Measurements from ENCODE around the gene QTRT2.

GRCh38 chr3:114127517-114127916 is 71.0 kb downstream of the QTRT2 start:
- TF ChIP-seq CTCF (IDR thresholded peaks at IDR 0.05 in 2 of 3, conservative IDR thresholded peaks at IDR 0.05 in 1 of 3; ENCODE audit: borderline replicate concordance in 1 of 3, insufficient read depth in 1 of 3, low read depth in 2 of 3, low read length in 2 of 3) (no peak), EGR1 (IDR thresholded peaks at IDR 0.05; ENCODE audit: low read depth) (no peak), TCF7L2 (IDR thresholded peaks at IDR 0.05; ENCODE audit: borderline replicate concordance, extremely low read depth, insufficient read depth, insufficient read length) (no peak), CEBPB (IDR thresholded peaks at IDR 0.05; ENCODE audit: low read depth) (no peak), POLR2A (IDR thresholded peaks at IDR 0.05; ENCODE audit: borderline replicate concordance, extremely low read depth, insufficient read depth, insufficient read length) (no peak), CBX3 (IDR thresholded peaks at IDR 0.05; ENCODE audit: low read depth) (no peak), MAX (IDR thresholded peaks at IDR 0.05) (no peak), SRF (IDR thresholded peaks at IDR 0.05; ENCODE audit: low read depth) (no peak), JUND (IDR thresholded peaks at IDR 0.05) (no peak), ATF3 (IDR thresholded peaks at IDR 0.05) (no peak), YY1 (IDR thresholded peaks at IDR 0.05; ENCODE audit: extremely low read depth, insufficient replicate concordance, low read depth, low read length) (no peak), ZBTB33 (IDR thresholded peaks at IDR 0.05; ENCODE audit: extremely low read depth, insufficient replicate concordance, low read length) (no peak)
